Kidney glomerular epithelial cell (primary cell): Measurements from ENCODE around the gene FAT1.
A peak's percentile ranks its signal among the peaks of the same experiment; 100 is the strongest.

ENCODE experiments used
- DNase-seq: peaks from one replicate; lab custom pipeline; 2025; lab: John Stamatoyannopoulos, UW

The FAT1 gene

GRCh38 chr4:186651624-186652023 lies 72.0 kb downstream of the FAT1 start:
- DNase-seq = no peak

- DNase-seq = no peak
Measured at GRCh38 chr4:186651181-186651603, 72.5 kb downstream of the FAT1 start.

GRCh38 chr4:186650401-186651180 lies 73.1 kb downstream of the FAT1 start:
- DNase-seq = no peak

GRCh38 chr4:186647821-186648220 lies 75.8 kb downstream of the FAT1 start:
- DNase-seq = no peak

GRCh38 chr4:186644737-186645261 lies 78.9 kb downstream of the FAT1 start:
- DNase-seq = no peak

- no peak for DNase-seq
Measured at GRCh38 chr4:186644311-186644638, 79.4 kb downstream of the FAT1 start.

- peak; percentile 90 for DNase-seq
Measured at GRCh38 chr4:186643501-186644310, 80.0 kb downstream of the FAT1 start.

- no peak for DNase-seq
Measured at GRCh38 chr4:186642998-186643397, 80.7 kb downstream of the FAT1 start.

GRCh38 chr4:186642530-186642929 lies 81.1 kb downstream of the FAT1 start:
- DNase-seq = no peak

GRCh38 chr4:186634591-186635128 lies 89.0 kb downstream of the FAT1 start:
- DNase-seq = peak; percentile 13

- no peak for DNase-seq
Measured at GRCh38 chr4:186633844-186634243, 89.8 kb downstream of the FAT1 start.

GRCh38 chr4:186630128-186630527 lies 93.5 kb downstream of the FAT1 start:
- no peak for DNase-seq

GRCh38 chr4:186628058-186628711 lies 95.5 kb downstream of the FAT1 start:
- no peak for DNase-seq

GRCh38 chr4:186627226-186627865 lies 96.3 kb downstream of the FAT1 start:
- no peak for DNase-seq

GRCh38 chr4:186624951-186625350 lies 98.7 kb downstream of the FAT1 start:
- DNase-seq = peak; percentile 89

- DNase-seq = no peak
Measured at GRCh38 chr4:186623546-186623945, 100.1 kb downstream of the FAT1 start.

- DNase-seq = no peak
Measured at GRCh38 chr4:186622788-186623464, 100.7 kb downstream of the FAT1 start.

- peak; percentile 55 for DNase-seq
Measured at GRCh38 chr4:186621959-186622553, 101.6 kb downstream of the FAT1 start.

GRCh38 chr4:186619088-186619487 lies 104.6 kb downstream of the FAT1 start:
- no peak for DNase-seq

- no peak for DNase-seq
Measured at GRCh38 chr4:186617921-186618320, 105.7 kb downstream of the FAT1 start.

GRCh38 chr4:186607490-186607889 lies 116.2 kb downstream of the FAT1 start:
- no peak for DNase-seq
